ENCODE results near the gene FOLR3. TPM values are rescaled to one million over a fixed set of nuclear protein-coding genes. Genes with fewer than 3 reads are reported as not detected.

Gene FOLR3
- 2.3 and 2.4 TPM in 2 replicates for total RNA-seq

GRCh38 chr11:72135473-72135872 lies at the start of gene FOLR3:
FOLR3 (plus strand) TSS chr11:72135725; CDS start chr11:72135953, 228 bp downstream.

GRCh38 chr11:72102946-72103753 lies 32.4 kb upstream of the FOLR3 start, which contains the start of gene LAMTOR1:
LAMTOR1 (minus strand) TSS chr11:72103297; CDS start chr11:72103224, 73 bp downstream.

GRCh38 chr11:72105888-72106287 lies 29.6 kb upstream of the FOLR3 start, which contains the start of gene TOMT:
TOMT (plus strand) TSS chr11:72105924; CDS start chr11:72105952, 28 bp downstream.

GRCh38 chr11:72112143-72112977 lies 23.2 kb upstream of the FOLR3 start, which contains the start of gene ANAPC15:
ANAPC15 (minus strand) TSS chr11:72112695; CDS start chr11:72111276, 1,419 bp downstream.

Other genes with a start within 250 kb of the FOLR3 start
- gene XNDC1N, start 207.1 kb upstream of the FOLR3 start, total RNA-seq = 9.2 and 28.3 TPM in 2 replicates
- gene RNF121, start 206.7 kb upstream of the FOLR3 start, total RNA-seq = 37.3 and 51.7 TPM in 2 replicates
- 6.3 and 7.9 TPM in 2 replicates for gene IL18BP, start 136.8 kb upstream of the FOLR3 start, total RNA-seq
- 212 and 227 TPM in 2 replicates for gene NUMA1, start 55.2 kb upstream of the FOLR3 start, total RNA-seq
- 11.2 and 12.2 TPM in 2 replicates for gene LRRC51, start 54.9 kb upstream of the FOLR3 start, total RNA-seq
- gene LAMTOR1, start 32.4 kb upstream of the FOLR3 start, total RNA-seq = 80.9 and 136 TPM in 2 replicates
- gene TOMT, start 29.8 kb upstream of the FOLR3 start, total RNA-seq = not detected in 2 replicates
- 30.6 and 39.8 TPM in 2 replicates for gene ANAPC15, start 23.0 kb upstream of the FOLR3 start, total RNA-seq
- gene FOLR1, start 56.4 kb downstream of the FOLR3 start, total RNA-seq = 5.9 and 7.1 TPM in 2 replicates
- not detected in 2 replicates for gene FOLR2, start 81.1 kb downstream of the FOLR3 start, total RNA-seq
- 222 and 289 TPM in 2 replicates for gene INPPL1, start 89.0 kb downstream of the FOLR3 start, total RNA-seq
- 0.39 TPM in 1 of 2 replicates, not detected in the other for gene PHOX2A, start 108.5 kb downstream of the FOLR3 start, total RNA-seq

Data from placental epithelial cell (primary cell).